ENCODE results near the gene EPHA1. TPM values are rescaled to one million over a fixed set of nuclear protein-coding genes. Genes with fewer than 3 reads are reported as not detected.
A peak's percentile ranks its signal among the peaks of the same experiment; 100 is the strongest.
"Not testable (repeated sequence)": the region's sequence is repeated elsewhere in the genome, so short reads cannot be mapped to it uniquely, and the experiment has no call there.

Gene EPHA1
- polyA plus RNA-seq, 1 donor, result 42.5 TPM

GRCh38 chr7:143433759-143434158, 25.1 kb upstream of the EPHA1 start:
- WGBS (ENCODE audit: insufficient coverage, low lambda C conversion rate), result 100% methylated on average over 1 of the region's 4 CpGs
- no peaks in the 10 kb centered on the region for H3K9me3 ChIP-seq (ENCODE audit: control insufficient read depth, low read depth, low read length)
- H3K4me3 ChIP-seq (ENCODE audit: low read length), result no peak overlapping the region
- no peaks in the 10 kb centered on the region for H3K36me3 ChIP-seq (ENCODE audit: control insufficient read depth, insufficient read depth, low read length)
- peaks cover 4% of the 10 kb centered on the region for H3K27me3 ChIP-seq (ENCODE audit: control insufficient read depth, insufficient read depth, low read length)
- no peak overlapping the region for H3K27ac ChIP-seq (ENCODE audit: low read length)
- no peak for DNase-seq
- H3K4me1 ChIP-seq (ENCODE audit: control insufficient read depth, insufficient read depth, low read length), result no peaks in the 10 kb centered on the region

GRCh38 chr7:143431109-143431508, 22.5 kb upstream of the EPHA1 start:
- Histone ChIP-seq H3K9me3 (ENCODE audit: control insufficient read depth, low read depth, low read length) (no peaks in the 10 kb centered on the region), H3K4me1 (ENCODE audit: control insufficient read depth, insufficient read depth, low read length) (no peaks in the 10 kb centered on the region), H3K4me3 (ENCODE audit: low read length) (no peak overlapping the region), H3K27ac (ENCODE audit: low read length) (no peak overlapping the region), H3K36me3 (ENCODE audit: control insufficient read depth, insufficient read depth, low read length) (no peaks in the 10 kb centered on the region), H3K27me3 (ENCODE audit: control insufficient read depth, insufficient read depth, low read length) (peaks cover 4% of the 10 kb centered on the region)
- DNase-seq, result no peak
- WGBS (ENCODE audit: insufficient coverage, low lambda C conversion rate), result no CpG with 5 or more reads among the region's 2 CpGs

GRCh38 chr7:143429770-143430698, 21.4 kb upstream of the EPHA1 start:
- no peak overlapping the region for H3K27ac ChIP-seq (ENCODE audit: low read length)
- H3K27me3 ChIP-seq (ENCODE audit: control insufficient read depth, insufficient read depth, low read length), result peaks cover 4% of the 10 kb centered on the region
- no peaks in the 10 kb centered on the region for H3K4me1 ChIP-seq (ENCODE audit: control insufficient read depth, insufficient read depth, low read length)
- no peaks in the 10 kb centered on the region for H3K9me3 ChIP-seq (ENCODE audit: control insufficient read depth, low read depth, low read length)
- no peaks in the 10 kb centered on the region for H3K36me3 ChIP-seq (ENCODE audit: control insufficient read depth, insufficient read depth, low read length)
- DNase-seq, result no peak
- 73% methylated on average over 2 of the region's 10 CpGs for WGBS (ENCODE audit: insufficient coverage, low lambda C conversion rate)
- H3K4me3 ChIP-seq (ENCODE audit: low read length), result no peak overlapping the region

GRCh38 chr7:143426479-143427142, 18.0 kb upstream of the EPHA1 start:
- WGBS (ENCODE audit: insufficient coverage, low lambda C conversion rate), result 100% methylated on average over 1 of the region's 2 CpGs
- no peaks in the 10 kb centered on the region for H3K27me3 ChIP-seq (ENCODE audit: control insufficient read depth, insufficient read depth, low read length)
- no peaks in the 10 kb centered on the region for H3K36me3 ChIP-seq (ENCODE audit: control insufficient read depth, insufficient read depth, low read length)
- peak in 1 of 2 donors; percentile 66 for DNase-seq
- no peak overlapping the region for H3K4me3 ChIP-seq (ENCODE audit: low read length)
- H3K27ac ChIP-seq (ENCODE audit: low read length), result no peak overlapping the region
- no peaks in the 10 kb centered on the region for H3K9me3 ChIP-seq (ENCODE audit: control insufficient read depth, low read depth, low read length)
- no peaks in the 10 kb centered on the region for H3K4me1 ChIP-seq (ENCODE audit: control insufficient read depth, insufficient read depth, low read length)

GRCh38 chr7:143424476-143424875, 15.8 kb upstream of the EPHA1 start:
- H3K9me3 ChIP-seq (ENCODE audit: control insufficient read depth, low read depth, low read length); DNase-seq; H3K4me1 ChIP-seq (ENCODE audit: control insufficient read depth, insufficient read depth, low read length); H3K4me3 ChIP-seq (ENCODE audit: low read length); H3K27ac ChIP-seq (ENCODE audit: low read length); H3K27me3 ChIP-seq (ENCODE audit: control insufficient read depth, insufficient read depth, low read length); H3K36me3 ChIP-seq (ENCODE audit: control insufficient read depth, insufficient read depth, low read length): not testable (repeated sequence)
- no CpG with 5 or more reads among the region's 34 CpGs for WGBS (ENCODE audit: insufficient coverage, low lambda C conversion rate)

GRCh38 chr7:143422033-143422432, 13.4 kb upstream of the EPHA1 start:
- H3K4me3 ChIP-seq (ENCODE audit: low read length), result no peak overlapping the region
- H3K9me3 ChIP-seq (ENCODE audit: control insufficient read depth, low read depth, low read length), result no peaks in the 10 kb centered on the region
- H3K36me3 ChIP-seq (ENCODE audit: control insufficient read depth, insufficient read depth, low read length), result no peaks in the 10 kb centered on the region
- no peaks in the 10 kb centered on the region for H3K4me1 ChIP-seq (ENCODE audit: control insufficient read depth, insufficient read depth, low read length)
- no peaks in the 10 kb centered on the region for H3K27me3 ChIP-seq (ENCODE audit: control insufficient read depth, insufficient read depth, low read length)
- DNase-seq, result no peak
- no peak overlapping the region for H3K27ac ChIP-seq (ENCODE audit: low read length)
- no CpG with 5 or more reads among the region's 3 CpGs for WGBS (ENCODE audit: insufficient coverage, low lambda C conversion rate)

- H3K27me3 ChIP-seq (ENCODE audit: control insufficient read depth, insufficient read depth, low read length); H3K36me3 ChIP-seq (ENCODE audit: control insufficient read depth, insufficient read depth, low read length); DNase-seq; H3K9me3 ChIP-seq (ENCODE audit: control insufficient read depth, low read depth, low read length); H3K27ac ChIP-seq (ENCODE audit: low read length); H3K4me3 ChIP-seq (ENCODE audit: low read length); H3K4me1 ChIP-seq (ENCODE audit: control insufficient read depth, insufficient read depth, low read length): not testable (repeated sequence)
- 33% methylated on average over 1 of the region's 3 CpGs for WGBS (ENCODE audit: insufficient coverage, low lambda C conversion rate)
These were observed 12.0 kb upstream of the EPHA1 start for GRCh38 chr7:143420624-143421023.

GRCh38 chr7:143419880-143420279, 11.2 kb upstream of the EPHA1 start:
- H3K4me3 ChIP-seq (ENCODE audit: low read length), result no peak overlapping the region
- no peaks in the 10 kb centered on the region for H3K36me3 ChIP-seq (ENCODE audit: control insufficient read depth, insufficient read depth, low read length)
- H3K27me3 ChIP-seq (ENCODE audit: control insufficient read depth, insufficient read depth, low read length), result no peaks in the 10 kb centered on the region
- peak; percentile 45 to 75 for DNase-seq
- no peak overlapping the region for H3K27ac ChIP-seq (ENCODE audit: low read length)
- H3K4me1 ChIP-seq (ENCODE audit: control insufficient read depth, insufficient read depth, low read length), result no peaks in the 10 kb centered on the region
- WGBS (ENCODE audit: insufficient coverage, low lambda C conversion rate), result no CpG with 5 or more reads among the region's 4 CpGs
- no peaks in the 10 kb centered on the region for H3K9me3 ChIP-seq (ENCODE audit: control insufficient read depth, low read depth, low read length)

GRCh38 chr7:143418681-143419458, 10.2 kb upstream of the EPHA1 start:
- Histone ChIP-seq H3K27ac (ENCODE audit: low read length) (no peak overlapping the region), H3K9me3 (ENCODE audit: control insufficient read depth, low read depth, low read length) (no peaks in the 10 kb centered on the region), H3K36me3 (ENCODE audit: control insufficient read depth, insufficient read depth, low read length) (no peaks in the 10 kb centered on the region), H3K4me1 (ENCODE audit: control insufficient read depth, insufficient read depth, low read length) (no peaks in the 10 kb centered on the region), H3K27me3 (ENCODE audit: control insufficient read depth, insufficient read depth, low read length) (no peaks in the 10 kb centered on the region), H3K4me3 (ENCODE audit: low read length) (no peak overlapping the region)
- no peak for DNase-seq
- WGBS (ENCODE audit: insufficient coverage, low lambda C conversion rate), result 94% methylated on average over 5 of the region's 11 CpGs

GRCh38 chr7:143417734-143418383, 9.2 kb upstream of the EPHA1 start:
- DNase-seq, result no peak
- no CpG with 5 or more reads among the region's 1 CpG for WGBS (ENCODE audit: insufficient coverage, low lambda C conversion rate)
- Histone ChIP-seq H3K4me1 (ENCODE audit: control insufficient read depth, insufficient read depth, low read length) (no peaks in the 10 kb centered on the region), H3K27ac (ENCODE audit: low read length) (no peak overlapping the region), H3K36me3 (ENCODE audit: control insufficient read depth, insufficient read depth, low read length) (no peaks in the 10 kb centered on the region), H3K4me3 (ENCODE audit: low read length) (no peak overlapping the region), H3K27me3 (ENCODE audit: control insufficient read depth, insufficient read depth, low read length) (no peaks in the 10 kb centered on the region), H3K9me3 (ENCODE audit: control insufficient read depth, low read depth, low read length) (no peaks in the 10 kb centered on the region)
